SH-SY5Y (cell line): ENCODE measurements around the gene TRMT10A.

Experiments
- GATA2 ChIP-seq: IDR thresholded peaks from 2 replicates; pipeline ENCODE4 v1.6.1; 2011; ENCODE audit warnings: mild to moderate bottlenecking, low read depth, low read length
- GATA3 ChIP-seq: IDR thresholded peaks from 2 replicates; pipeline ENCODE4 v1.6.1; 2011; ENCODE audit warnings: low read depth, mild to moderate bottlenecking, low read length, moderate library complexity

DNA sequence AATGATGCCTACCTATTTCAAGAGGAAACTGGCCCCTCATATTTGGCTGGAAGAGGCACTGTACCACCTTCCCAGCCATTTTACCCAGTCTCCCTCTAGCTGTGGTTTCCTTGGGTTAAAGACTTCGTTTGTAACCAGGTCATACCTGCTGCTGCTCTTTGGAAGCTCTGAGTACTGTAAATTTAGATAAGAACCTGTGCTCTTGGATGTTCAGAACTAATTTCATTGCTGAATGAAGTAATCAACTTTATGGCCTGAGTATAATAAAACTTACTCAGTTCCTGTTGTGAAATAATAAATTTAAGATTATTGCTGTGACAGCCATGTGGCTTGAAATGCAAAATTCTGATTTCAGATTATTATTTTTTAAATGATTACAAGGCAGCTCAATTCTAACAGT, 23.0 kb upstream of the TRMT10A start:
- TF ChIP-seq GATA2 = no peak
- no peak for TF ChIP-seq GATA3
